Stimulated activated CD8-positive, alpha-beta memory T cell treated with anti-CD3 and anti-CD28 coated beads, Interleukin-4, amount 100 ng/mL, for 4 hours (primary cell): ENCODE measurements around the gene LPIN1.
"Not testable (repeated sequence)": the region's sequence is repeated elsewhere in the genome, so short reads cannot be mapped to it uniquely, and the experiment has no call there.

ENCODE experiments used
- DNase-seq, 2 donors: peaks; one replicate each; pipeline ENCODE4 v3.0.0-alpha.2; 2020; ENCODE audit warnings: low read depth in 2 of 2, low spot score in 1 of 2

LPIN1 gene

DNA sequence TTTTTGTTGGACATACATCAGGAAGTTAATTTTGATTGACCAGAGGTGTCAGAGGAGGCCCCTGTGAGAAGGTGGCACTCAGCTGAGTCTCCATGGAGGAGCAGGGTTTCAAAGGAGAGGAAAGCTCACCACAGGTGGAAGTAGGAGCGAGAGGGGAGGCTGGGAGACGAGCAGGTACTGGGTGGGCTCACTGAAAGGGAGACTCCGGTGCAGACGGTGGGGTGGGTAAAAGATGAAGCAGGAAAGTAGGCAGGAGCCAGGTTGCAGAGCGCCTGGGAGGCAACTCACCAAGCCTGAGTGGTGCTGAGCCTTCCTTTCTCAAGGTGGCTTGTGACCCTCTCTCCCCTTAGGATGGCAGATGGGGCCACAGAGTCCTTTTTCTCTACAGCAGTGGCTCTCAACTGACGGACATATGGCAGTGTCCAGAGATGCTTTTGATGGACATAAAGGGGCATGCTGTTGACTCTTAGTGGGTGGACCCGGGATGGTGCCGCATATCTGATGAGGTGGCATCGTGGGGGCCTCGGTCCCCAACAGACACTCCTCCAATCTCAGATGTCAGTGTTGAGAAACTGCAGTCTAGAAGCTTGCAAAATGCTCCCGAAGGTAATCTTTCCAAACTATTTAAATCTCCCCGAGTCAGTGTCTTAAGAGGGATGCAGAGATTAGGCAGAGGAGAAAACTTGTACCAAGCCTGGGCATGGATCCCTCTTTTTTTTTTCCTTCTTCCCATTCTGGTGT lies 64.0 kb downstream of the LPIN1 start:
- DNase-seq: no peak

DNA sequence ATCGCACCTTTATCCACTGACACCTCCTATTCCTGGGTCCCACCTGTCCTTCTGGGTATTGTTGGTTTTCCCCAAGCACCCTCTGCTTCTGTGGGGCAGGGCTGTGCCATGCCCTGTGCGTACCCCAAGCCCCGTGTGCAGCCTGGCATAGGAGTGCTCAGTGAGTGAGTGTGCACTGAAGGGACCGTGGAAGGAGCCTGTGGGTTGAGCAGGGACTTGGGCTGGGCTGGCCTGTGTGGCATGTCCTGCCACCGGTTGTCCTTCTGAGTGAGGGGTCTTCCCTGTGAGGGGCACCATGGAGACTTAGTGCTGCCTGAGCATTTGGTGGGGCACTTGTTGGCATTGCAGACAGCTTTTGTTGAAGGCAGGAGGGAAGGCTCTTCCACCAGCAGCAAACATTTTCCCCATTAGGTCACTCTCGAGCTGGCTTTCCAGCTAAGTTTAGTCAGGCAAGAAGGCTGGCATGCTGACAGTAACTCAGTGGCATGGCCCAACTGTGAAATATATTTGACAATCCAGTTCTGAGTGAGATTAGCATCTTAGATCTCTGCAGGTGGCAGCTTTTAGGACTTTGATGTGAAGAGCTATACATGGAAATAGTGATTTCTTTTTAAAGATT lies 64.7 kb downstream of the LPIN1 start:
- no peak for DNase-seq

- DNase-seq: no peak
Observed at GRCh38 chr2:11812466-11813248, 66.2 kb downstream of the LPIN1 start.

GRCh38 chr2:11813345-11813744 lies 66.9 kb downstream of the LPIN1 start:
- DNase-seq: not testable (repeated sequence)

DNA sequence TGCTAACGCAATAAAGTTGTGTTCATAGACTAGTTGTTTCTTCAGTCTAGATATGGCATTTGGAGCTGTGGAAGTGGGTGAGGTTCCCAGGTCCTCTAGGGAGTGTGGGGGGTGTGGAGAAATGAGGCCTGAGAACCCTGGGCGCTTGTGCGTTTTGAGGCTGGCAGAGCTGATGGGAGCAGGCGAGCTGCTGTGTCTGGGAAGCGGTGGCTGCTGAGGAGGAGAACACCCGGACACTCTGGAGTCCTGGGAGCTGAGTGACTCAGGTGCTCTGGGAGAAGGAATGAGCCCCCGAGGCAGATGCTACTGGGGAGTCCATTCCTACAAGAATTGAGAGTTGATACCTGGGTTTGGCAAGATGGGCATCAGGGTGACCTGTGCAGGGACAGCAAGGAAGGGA lies 67.5 kb downstream of the LPIN1 start:
- DNase-seq: no peak

DNA sequence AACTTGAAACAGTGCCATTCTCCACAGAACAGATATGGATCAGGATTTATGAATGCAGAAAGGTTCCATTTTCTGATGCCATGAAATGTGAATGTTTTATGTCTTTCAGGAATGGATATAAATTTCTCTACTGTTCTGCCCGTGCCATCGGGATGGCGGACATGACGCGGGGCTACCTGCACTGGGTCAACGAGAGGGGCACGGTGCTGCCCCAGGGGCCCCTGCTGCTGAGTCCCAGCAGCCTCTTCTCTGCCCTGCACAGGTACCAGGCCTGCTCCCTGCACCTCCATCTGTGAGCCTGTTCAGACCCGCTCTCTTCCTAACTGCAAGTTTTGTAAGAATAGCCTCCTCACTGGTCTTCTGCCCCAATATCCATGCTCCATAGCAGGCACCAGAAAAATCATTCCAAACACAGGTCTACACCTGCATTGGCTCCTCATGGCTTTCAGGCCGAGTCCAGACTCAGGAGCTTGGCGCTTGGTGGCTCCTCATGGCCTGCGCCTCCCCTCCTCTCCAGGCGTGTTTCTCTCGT lies 68.6 kb downstream of the LPIN1 start:
- no peak for DNase-seq

- DNase-seq: not testable (repeated sequence)
Observed at GRCh38 chr2:11816935-11817334, 70.5 kb downstream of the LPIN1 start.

DNA sequence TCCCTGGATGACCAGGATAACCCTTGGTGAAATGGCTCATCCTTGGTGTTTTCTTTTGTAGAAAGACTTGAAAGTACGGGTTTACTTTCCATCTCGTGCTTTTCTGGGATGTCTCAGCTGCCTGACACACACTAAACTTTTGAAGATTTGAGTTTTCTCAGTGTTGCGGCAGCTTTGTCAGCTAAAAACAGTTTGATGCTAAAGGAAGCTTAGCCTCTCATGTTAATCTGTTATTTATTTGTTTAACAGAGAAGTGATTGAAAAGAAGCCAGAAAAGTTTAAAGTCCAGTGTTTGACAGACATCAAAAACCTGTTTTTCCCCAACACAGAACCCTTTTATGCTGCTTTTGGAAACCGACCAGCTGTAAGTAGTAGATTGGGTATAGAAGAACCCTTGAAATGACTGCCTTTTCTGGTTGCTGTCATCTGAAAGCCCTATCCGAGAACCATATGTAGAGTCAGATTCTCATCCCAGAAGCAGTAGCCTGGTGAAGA lies 72.8 kb downstream of the LPIN1 start:
- DNase-seq: no peak

- DNase-seq: no peak
Observed at GRCh38 chr2:11820650-11821049, 74.2 kb downstream of the LPIN1 start.

DNA sequence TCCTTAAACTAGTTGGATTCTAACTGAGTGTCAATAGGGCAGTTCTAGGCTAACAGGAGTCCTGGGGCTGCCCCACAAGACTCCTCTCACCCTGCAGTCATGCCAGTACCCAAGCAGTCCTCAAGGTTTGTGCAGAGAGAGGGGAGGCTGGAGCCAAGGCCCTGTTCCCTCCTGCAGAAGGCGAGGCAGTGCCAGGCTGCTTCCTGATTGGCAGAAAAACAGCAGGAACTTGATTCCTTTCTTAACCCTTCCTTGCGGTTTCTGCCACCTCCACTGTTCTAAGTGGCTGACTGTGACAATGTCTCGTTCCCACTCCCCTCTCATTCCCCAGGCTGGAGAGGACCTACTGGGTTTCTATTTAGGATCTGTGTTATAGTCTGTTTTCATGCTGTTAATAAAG lies 75.3 kb downstream of the LPIN1 start:
- no peak for DNase-seq

- DNase-seq: not testable (repeated sequence)
Observed at GRCh38 chr2:11822359-11822745, 75.9 kb downstream of the LPIN1 start.

DNA sequence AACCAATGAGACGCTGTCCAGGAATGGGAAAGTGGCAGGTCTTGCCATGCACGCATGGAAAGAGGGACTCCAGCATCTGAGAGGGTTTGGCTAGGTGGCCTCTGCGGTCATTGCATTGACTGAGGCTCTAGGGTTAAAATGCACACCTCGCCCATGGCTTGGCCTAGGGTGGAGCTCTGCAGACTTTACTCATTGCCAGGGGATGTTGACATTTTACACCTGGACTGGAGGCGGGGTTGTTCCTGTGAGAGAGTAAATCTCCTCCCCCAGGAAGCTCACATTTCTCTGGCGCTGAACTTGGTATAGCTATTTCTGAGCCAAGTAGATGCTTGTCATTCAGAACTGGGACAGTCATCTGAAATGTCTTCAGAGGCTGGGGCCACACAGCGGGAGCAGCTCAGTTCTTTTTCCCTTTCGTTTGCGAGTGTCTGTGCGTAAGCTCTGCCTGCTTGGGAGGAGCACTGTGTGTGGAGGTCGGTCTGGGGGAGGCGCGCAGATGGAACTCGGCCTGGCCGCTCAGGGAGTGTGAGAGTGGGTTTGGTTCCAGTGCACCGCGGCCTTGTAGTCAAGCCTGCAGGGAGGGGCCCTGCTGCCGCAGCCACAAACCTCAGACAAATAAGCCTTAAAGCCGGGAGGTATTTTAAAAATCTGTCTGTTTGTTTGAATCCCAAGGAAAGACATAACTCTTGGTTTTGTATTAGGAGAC lies 76.5 kb downstream of the LPIN1 start:
- DNase-seq: no peak

- DNase-seq: no peak
Observed at GRCh38 chr2:11824901-11825828, 78.7 kb downstream of the LPIN1 start.

DNA sequence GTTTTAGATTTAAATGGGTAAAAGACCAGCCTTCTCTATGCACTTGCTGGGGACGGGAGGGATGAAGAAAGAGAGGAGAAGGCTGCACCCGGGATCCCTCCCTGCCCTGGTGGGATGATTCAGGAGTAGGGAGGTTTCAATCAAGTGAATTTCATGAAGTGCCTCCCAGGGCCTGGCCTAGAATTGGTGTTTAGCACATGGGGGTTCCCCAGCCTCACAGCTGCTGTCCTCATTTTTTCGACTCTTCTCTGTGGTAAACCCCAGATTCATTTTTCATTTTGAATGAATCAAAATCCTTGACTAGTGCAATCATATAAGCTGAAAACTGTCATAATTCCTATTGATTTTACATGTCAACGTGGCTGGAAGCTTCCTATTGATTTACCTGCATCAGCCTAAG lies 81.1 kb downstream of the LPIN1 start:
- DNase-seq: no peak

- DNase-seq: no peak
Observed at GRCh38 chr2:11828933-11829323, 82.5 kb downstream of the LPIN1 start.

- DNase-seq: peak; percentile 16 to 24
Observed at GRCh38 chr2:11829324-11829946, 83.0 kb downstream of the LPIN1 start.

- DNase-seq: no peak
Observed at GRCh38 chr2:11829947-11830707, 83.7 kb downstream of the LPIN1 start.

DNA sequence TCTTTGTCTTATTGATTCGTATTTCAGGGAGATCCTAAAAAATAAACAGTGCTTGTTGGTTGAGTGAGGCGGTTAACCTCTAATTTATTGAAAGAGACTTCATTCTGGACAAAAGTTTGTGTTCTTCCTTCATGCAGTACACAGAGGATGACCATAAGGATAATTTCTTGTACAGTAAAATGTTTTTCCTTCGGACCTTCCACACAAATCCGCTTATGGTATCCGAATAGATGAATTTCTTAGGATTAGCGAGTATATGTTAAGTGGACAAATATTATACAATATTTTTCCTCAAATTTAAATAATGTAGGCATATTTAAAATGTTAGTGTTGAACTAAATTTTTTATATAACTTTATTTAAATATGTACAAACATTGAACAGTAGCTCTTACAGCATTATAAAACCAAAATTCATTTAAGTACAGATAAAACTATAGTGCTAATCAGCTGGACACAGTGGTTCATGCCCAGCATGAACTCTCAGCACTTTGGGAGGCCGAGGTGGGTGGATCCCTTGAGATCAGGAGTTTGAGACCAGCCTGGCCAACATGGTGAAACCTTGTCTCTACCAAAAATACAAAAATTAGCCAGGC lies 84.4 kb downstream of the LPIN1 start:
- no peak for DNase-seq
